Activated B cell treated with CpG ODN at 0.5 μM for 24 hours (primary cell): ENCODE data around the gene HERC3. TPM values are rescaled to one million over a fixed set of nuclear protein-coding genes. Genes with fewer than 3 reads are reported as not detected.

Experiments used
- ATAC-seq: fragments of 200-7000 bp; cut with Tn5 transposase; one replicate; pipeline ENCODE4 v1.10.0; 2021; ENCODE audit warnings: low read depth, mild to moderate bottlenecking, moderate library complexity
- CTCF ChIA-PET: fragments of 350-600 bp; sonication (Branson Sonifier 250); formaldehyde crosslinking; loops from one replicate; lab custom pipeline; 2021; ENCODE audit warnings: antibody characterized with exemption; lab: Charles Lee
- POLR2A ChIA-PET: fragments of 350-600 bp; sonication (Branson Sonifier 250); formaldehyde crosslinking; loops from one replicate; lab custom pipeline; 2021; ENCODE audit warnings: antibody characterized with exemption; lab: Charles Lee
- DNase-seq: peaks from one replicate; pipeline ENCODE4 v3.0.0; 2022
- H3K27ac Mint-ChIP-seq: one replicate; pipeline ENCODE4 v1.8.0; 2020; ENCODE audit warnings: mixed read lengths
- H3K27me3 Mint-ChIP-seq: one replicate; pipeline ENCODE4 v1.8.0; 2021; ENCODE audit warnings: mixed read lengths
- H3K36me3 Mint-ChIP-seq: one replicate; pipeline ENCODE4 v1.8.0; 2021; ENCODE audit warnings: low read depth, mixed read lengths
- H3K4me1 Mint-ChIP-seq: one replicate; pipeline ENCODE4 v1.8.0; 2021; ENCODE audit warnings: mixed read lengths
- H3K4me3 Mint-ChIP-seq: one replicate; pipeline ENCODE4 v1.8.0; 2020; ENCODE audit warnings: mild to moderate bottlenecking, mixed read lengths
- H3K9me3 Mint-ChIP-seq: one replicate; pipeline ENCODE4 v1.8.0; 2020; ENCODE audit warnings: mixed read lengths
- intact Hi-C: fragments of 100-400 bp; cut with micrococcal nuclease; formaldehyde crosslinking; loops from one replicate; pipeline ENCODE4 v1.15.1; 2024
- total RNA-seq: library from RNA; stranded (reverse); gene quantifications from 2 replicates; pipeline ENCODE4 v1.2.3, GENCODE V29; 2022
- TF ChIP-seq, protein P1 (sequence below): fragments of 200-600 bp; IDR thresholded peaks from one replicate; pipeline ENCODE4 v1.8.0; 2022; ENCODE audit warnings: antibody characterized with exemption, mild to moderate bottlenecking

HERC3 gene
- total RNA-seq, 1 donor from 2014 or later, result 27.5 TPM

DNA sequence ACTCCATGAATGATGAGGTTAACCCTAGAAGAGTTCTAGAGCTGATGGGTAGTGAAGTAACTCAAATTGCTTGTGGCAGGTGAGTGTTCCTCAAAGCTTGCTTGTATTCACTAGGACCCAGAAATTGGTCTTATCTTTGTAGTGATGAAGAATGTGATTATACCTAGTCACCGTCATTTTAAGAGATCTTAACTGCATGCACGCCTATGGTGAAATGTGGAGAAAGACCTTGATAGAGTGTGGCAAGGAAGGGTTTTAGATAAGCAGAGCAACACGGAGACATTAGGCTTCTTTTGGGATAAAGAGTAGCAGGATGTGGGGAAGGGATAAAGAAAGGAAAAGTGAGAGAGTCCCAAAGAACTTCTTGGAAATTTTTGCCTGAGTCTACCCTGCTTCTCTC lies 62.9 kb downstream of the HERC3 start:
- intact Hi-C loops, result no loop called here
- ATAC-seq (no peak), DNase-seq (no peak)
- no peaks in the 10 kb centered on the region for H3K4me1 Mint-ChIP-seq
- TF ChIP-seq, protein P1, sequence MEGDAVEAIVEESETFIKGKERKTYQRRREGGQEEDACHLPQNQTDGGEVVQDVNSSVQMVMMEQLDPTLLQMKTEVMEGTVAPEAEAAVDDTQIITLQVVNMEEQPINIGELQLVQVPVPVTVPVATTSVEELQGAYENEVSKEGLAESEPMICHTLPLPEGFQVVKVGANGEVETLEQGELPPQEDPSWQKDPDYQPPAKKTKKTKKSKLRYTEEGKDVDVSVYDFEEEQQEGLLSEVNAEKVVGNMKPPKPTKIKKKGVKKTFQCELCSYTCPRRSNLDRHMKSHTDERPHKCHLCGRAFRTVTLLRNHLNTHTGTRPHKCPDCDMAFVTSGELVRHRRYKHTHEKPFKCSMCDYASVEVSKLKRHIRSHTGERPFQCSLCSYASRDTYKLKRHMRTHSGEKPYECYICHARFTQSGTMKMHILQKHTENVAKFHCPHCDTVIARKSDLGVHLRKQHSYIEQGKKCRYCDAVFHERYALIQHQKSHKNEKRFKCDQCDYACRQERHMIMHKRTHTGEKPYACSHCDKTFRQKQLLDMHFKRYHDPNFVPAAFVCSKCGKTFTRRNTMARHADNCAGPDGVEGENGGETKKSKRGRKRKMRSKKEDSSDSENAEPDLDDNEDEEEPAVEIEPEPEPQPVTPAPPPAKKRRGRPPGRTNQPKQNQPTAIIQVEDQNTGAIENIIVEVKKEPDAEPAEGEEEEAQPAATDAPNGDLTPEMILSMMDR, result no peak
- ChIA-PET POLR2A (no interaction called here), CTCF (no interaction called here)
- no peak overlapping the region for H3K4me3 Mint-ChIP-seq
- no peaks in the 10 kb centered on the region for H3K9me3 Mint-ChIP-seq
- peaks cover 69% of the 10 kb centered on the region for H3K36me3 Mint-ChIP-seq
- no peaks in the 10 kb centered on the region for H3K27me3 Mint-ChIP-seq
- H3K27ac Mint-ChIP-seq, result peak overlapping the region; percentile 21

DNA sequence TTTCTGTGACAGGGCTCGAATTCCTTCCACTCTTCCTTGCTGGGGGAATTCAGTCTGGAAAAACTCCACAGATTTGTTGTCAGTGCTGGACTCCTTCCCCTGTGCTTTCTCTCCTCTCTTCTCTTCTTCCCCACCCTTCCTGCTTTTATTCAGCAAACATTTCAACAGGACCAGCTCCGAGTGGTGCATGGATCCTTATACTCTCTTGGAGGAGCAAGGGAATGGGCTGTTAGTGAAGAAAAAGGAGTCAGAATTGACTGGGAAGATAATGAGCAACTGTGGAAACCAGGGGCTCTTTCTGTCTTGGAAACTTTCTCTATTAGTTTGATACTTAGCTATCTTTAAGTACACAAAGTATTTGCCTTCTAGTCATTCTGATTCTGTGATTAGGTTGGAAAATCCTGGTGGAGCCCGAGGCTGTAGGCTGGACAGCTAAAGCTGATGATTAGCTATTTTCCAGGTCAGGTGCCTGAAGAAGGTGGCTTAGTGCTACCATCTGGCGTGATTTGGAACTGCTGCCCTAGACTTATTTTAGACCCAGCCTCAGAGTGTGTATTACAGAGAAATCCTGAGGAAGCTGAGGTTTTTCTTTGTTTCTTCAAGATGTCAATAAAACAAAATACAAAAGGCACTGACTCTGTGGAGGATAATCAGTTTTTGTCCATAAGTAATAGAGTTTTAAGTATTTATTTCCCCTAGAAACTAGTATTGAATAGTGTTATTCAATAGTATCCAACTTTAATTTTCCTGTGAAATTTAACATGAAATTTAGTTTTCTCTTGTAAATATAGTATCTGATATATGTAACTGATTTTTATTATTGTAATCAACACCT lies 67.0 kb downstream of the HERC3 start:
- H3K4me1 Mint-ChIP-seq, result no peaks in the 10 kb centered on the region
- H3K36me3 Mint-ChIP-seq, result peaks cover 80% of the 10 kb centered on the region
- peak; percentile 52 for ATAC-seq
- TF ChIP-seq, protein P1, result no peak
- intact Hi-C loops, result loop anchor here (1.0 kb wide), 2 partner anchors 120 to 133 kb away; no protein-coding TSS in a partner anchor
- H3K9me3 Mint-ChIP-seq, result no peaks in the 10 kb centered on the region
- DNase-seq, result no peak
- H3K27me3 Mint-ChIP-seq, result no peaks in the 10 kb centered on the region
- ChIA-PET CTCF (interaction anchor here (0.7 to 1.6 kb wide), 5 partner anchors 66 to 135 kb away, joined by 3 to 17 read pairs (median 8); partner anchors contain the start of gene PYURF), POLR2A (no interaction called here)
- H3K4me3 Mint-ChIP-seq, result no peak overlapping the region
- H3K27ac Mint-ChIP-seq, result no peak overlapping the region

DNA sequence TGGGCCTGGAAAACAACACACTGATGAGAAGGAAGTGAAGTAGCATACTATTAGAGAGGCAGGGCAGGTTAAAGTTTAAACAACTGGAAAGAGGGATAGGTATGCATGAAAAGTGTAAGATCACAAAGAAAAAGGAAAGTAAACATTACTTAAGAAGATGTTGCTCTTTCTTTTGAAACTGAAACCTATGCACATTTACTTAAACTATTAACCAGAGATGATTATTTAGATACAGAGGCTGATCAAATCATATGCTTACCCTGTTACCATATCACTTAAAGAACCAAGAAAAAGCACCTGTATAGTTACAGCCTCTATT lies 67.6 kb downstream of the HERC3 start:
- peaks cover 83% of the 10 kb centered on the region for H3K36me3 Mint-ChIP-seq
- ChIA-PET POLR2A (no interaction called here), CTCF (interaction anchor here (1.1 to 1.6 kb wide), 3 partner anchors 120 to 132 kb away, joined by 8 to 17 read pairs (median 9); no protein-coding TSS in a partner anchor)
- DNase-seq, result no peak
- ATAC-seq, result no peak
- H3K27ac Mint-ChIP-seq, result no peak overlapping the region
- H3K4me3 Mint-ChIP-seq, result no peak overlapping the region
- H3K27me3 Mint-ChIP-seq, result no peaks in the 10 kb centered on the region
- intact Hi-C loops, result loop anchor here (1.0 kb wide), 2 partner anchors 121 to 134 kb away; no protein-coding TSS in a partner anchor
- TF ChIP-seq, protein P1, result no peak
- no peaks in the 10 kb centered on the region for H3K4me1 Mint-ChIP-seq
- no peaks in the 10 kb centered on the region for H3K9me3 Mint-ChIP-seq

DNA sequence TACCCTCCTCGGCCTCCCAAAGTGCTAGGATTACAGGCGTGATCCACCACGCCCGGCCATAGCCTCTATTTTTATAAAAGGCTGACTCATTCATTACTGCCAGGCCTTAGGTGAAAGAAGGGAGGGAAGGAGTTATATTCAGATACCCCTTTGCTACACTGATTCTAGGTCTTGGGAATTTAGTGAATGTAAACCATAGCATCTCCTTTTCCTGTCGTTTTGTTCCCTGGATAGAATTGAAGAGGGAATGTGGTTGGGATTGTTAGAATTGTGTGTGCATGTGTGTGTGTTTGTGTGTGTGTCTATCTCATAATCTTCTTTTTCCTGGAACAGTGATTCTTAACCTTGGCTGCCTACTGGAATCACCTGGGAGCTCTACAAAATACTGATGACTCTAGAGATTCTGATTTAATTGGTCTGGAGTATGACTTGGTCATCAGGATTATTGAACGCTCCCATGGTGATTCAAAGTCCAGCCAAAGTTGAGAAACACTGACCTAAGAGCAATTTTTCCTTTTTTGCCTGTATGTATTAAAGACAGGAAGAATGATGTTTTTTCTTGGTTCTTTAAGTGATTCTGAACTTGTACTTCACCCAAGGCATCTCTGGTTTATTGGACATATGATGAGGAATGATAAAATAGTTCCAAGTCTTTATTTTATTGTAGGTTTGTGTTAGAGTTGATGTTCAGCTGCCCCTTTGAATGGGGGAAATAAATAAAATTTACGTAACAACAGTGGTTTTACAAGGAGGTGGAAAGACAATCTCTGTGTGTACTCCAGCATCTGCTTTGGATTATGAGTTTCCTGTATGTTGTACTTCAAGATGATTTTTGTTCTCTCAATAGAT lies 68.4 kb downstream of the HERC3 start:
- intact Hi-C loops, result no loop called here
- DNase-seq, result no peak

More for the DNA sequence above, 68.4 kb downstream of the HERC3 start:
- TF ChIP-seq, protein P1, result no peak
- no peak overlapping the region for H3K4me3 Mint-ChIP-seq
- H3K4me1 Mint-ChIP-seq, result no peaks in the 10 kb centered on the region
- H3K9me3 Mint-ChIP-seq, result no peaks in the 10 kb centered on the region
- no peak for ATAC-seq
- no peaks in the 10 kb centered on the region for H3K27me3 Mint-ChIP-seq
- H3K27ac Mint-ChIP-seq, result no peak overlapping the region
- peaks cover 83% of the 10 kb centered on the region for H3K36me3 Mint-ChIP-seq
- CTCF ChIA-PET, result interaction anchor here (1.2 kb wide), 1 partner anchor 121 kb away, joined by 3 read pairs; no protein-coding TSS in a partner anchor
- POLR2A ChIA-PET, result no interaction called here
